Superior temporal gyrus (tissue), 1 donor: Measurements from ENCODE around the gene CBARP.
"Not testable (repeated sequence)": the region's sequence is repeated elsewhere in the genome, so short reads cannot be mapped to it uniquely, and the experiment has no call there.

Source experiments
- DNase-seq: peaks from one replicate; pipeline ENCODE4 v3.0.0-alpha.2; 2016; ENCODE audit errors: extremely low spot score

The CBARP gene

GRCh38 chr19:1213391-1214286 lies 24.2 kb downstream of the CBARP start:
- peak; percentile 42 for DNase-seq

DNA sequence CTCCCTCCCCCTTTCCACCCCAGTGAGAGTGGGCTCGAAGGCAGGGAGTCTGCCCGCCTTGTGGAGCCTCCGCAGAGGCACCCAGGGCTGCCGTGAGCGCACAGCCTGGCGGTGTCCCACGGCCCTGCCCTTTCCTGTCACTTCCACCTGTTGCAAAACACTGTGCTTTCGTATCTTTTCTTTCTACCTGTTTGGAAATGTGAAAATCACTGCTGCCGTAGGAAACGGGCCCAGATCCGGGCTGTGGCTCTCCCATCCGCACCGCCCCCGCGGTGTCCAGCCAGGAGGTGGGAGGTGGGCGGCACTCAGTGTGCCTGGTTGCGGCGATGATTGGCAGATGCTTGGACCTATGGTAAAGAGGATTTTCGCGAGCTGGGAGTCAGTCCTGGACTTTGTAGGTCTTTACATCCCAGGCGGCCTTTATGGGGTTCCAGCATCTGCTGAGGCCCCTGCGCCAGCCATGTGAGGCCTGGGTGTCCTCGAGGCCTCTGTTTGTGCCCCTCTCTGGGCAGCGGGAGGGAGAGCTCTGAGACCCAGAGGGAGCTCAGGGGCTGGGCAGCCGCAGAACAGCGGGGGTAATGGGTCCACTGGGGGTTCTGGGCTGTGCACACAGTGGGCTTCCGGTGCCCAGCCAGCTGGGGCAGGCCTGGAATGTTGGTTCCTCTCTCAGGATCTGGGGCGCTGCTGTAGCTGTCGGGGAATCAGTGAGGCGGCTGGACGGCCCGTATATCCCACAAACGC lies 26.1 kb downstream of the CBARP start:
- peak; percentile 13 for DNase-seq

GRCh38 chr19:1210227-1210538 lies 27.6 kb downstream of the CBARP start:
- peak; percentile 71 for DNase-seq

DNA sequence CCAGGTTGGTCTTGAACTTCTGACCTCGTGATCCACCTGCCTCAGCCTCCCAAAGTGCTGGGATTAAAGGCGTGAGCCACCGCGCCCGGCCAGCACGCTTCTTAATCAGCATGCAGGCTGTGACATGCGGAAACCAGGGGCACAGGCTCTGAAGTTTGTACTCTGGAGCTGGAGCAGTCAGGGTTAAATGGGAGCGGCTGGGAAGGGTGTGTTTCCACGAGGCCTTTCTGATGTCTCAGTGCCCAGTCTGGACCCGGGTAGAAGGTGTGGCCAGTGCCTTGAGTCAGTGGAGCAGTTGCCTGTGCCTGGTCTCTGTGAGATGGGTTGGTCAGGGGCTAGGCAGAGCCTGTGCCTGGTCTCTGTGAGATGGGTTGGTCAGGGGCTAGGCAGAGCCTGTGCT lies 29.0 kb downstream of the CBARP start:
- not testable (repeated sequence) for DNase-seq

DNA sequence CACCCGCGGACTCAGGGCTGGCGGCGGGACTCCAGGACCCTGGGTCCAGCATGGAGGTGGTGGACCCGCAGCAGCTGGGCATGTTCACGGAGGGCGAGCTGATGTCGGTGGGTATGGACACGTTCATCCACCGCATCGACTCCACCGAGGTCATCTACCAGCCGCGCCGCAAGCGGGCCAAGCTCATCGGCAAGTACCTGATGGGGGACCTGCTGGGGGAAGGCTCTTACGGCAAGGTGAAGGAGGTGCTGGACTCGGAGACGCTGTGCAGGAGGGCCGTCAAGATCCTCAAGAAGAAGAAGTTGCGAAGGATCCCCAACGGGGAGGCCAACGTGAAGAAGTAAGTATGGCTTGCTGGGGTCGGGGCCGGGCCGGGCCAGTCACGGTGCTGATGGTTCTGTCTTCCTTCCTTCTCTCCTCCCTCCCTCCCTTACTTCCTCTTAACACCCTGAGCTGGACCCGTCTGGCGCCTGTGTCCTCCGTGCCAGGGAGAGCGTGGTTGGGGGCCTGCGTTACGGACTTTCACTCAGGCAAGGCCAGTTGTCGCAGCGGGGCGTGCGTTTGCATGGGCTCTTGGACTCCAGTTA lies 30.8 kb downstream of the CBARP start:
- peak; percentile 10 for DNase-seq

- peak; percentile 23 for DNase-seq
Observed at GRCh38 chr19:1206150-1206863, 31.5 kb downstream of the CBARP start.

GRCh38 chr19:1205114-1206099 lies 32.4 kb downstream of the CBARP start, which contains the start of gene STK11:
Gene STK11, plus strand, starts transcription at chr19:1205778. Its CDS starts 1,136 bp downstream, at chr19:1206914.
- DNase-seq = peak; percentile 97

- not testable (repeated sequence) for DNase-seq
Observed at GRCh38 chr19:1200614-1201013, 37.2 kb downstream of the CBARP start.

DNA sequence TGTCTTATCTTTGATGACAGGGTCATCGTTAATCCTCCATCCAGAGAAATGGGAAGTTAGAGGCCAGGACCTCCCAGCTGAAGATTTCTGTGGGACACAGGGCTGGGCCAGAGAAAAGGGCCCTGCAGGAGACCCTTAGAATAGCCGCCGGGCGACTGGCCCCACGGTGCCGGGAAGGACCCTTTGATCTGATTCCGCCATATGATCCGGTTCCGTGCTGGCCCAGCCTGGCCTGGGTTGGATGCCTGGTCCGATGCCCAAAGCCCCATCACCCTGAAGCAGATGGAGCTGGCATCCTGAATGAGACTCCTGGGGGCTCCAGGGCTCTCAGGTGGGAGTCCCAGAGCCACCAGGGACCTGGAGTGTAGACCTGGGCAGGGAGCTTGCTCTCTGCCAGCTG lies 38.3 kb downstream of the CBARP start:
- DNase-seq = no peak

DNA sequence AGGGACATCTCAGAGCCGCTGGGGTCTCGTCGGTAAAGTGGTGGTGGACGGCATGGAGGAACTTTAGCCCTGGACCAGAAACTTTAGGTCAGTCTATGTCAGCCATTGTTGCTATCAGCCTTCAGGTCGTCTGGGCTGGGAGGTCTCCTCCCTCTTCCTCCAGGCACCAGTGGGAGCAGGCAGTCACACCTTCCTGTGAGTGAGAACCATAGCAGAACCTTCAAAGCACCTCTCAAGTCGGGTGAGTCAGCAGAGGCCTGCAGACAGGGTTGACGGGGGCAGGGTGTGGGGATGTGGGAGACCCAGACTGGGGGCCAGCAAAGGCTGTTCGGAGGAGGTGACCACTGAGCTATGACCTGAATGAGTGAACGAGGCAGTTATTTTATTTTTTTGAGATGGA lies 48.4 kb downstream of the CBARP start:
- no peak for DNase-seq

GRCh38 chr19:1183543-1184172 lies 54.1 kb downstream of the CBARP start:
- DNase-seq = no peak

DNA sequence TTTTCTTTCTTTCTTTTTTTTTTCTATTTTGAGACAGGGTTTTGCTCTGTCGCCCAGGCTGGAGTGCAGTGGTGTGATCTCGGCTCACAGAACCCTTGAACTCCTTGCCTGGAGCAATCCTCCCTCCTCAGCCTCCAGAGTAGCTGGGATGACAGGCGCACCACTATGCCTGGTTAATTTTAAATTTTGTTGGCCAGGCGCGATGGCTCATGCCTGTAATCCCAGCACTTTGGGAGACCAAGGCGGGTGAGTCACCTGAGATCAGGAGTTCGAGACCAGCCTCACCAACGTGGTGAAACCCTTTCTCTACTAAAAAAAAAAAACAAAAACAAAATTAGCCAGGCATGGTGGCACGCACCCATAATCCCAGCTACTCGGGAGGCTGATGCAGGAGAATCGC lies 55.1 kb downstream of the CBARP start:
- no peak for DNase-seq

- DNase-seq = no peak
Observed at GRCh38 chr19:1182068-1182467, 55.7 kb downstream of the CBARP start.

DNA sequence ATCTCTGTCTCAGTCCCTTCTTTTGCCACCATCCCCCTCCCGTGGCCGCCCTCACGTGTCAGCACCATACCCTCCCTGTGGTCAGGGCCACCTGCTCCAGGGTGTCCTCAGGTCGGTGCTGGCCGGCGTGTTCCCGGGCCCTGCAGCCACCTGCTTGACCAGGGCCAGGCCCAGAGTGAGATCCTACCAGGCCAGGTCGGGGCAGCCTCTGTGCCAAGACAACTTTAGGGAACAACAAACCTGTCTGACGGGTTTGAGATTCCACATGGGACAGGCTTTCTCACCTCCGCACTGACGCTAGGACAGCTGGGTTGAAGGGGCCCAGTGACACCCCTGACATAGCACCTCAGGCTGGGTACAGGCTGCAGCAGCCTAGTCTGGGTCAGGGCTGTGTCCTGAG lies 56.2 kb downstream of the CBARP start:
- DNase-seq = no peak
